GM18867 (cell line): ENCODE results near the gene TPRN.
A peak's percentile ranks its signal among the peaks of the same experiment; 100 is the strongest.

Experiments
- ATAC-seq: cut with Tn5 transposase; IDR thresholded peaks from one replicate; pipeline ENCODE4 v1.9.1; 2021; ENCODE audit warnings: mild to moderate bottlenecking, moderate library complexity; ENCODE audit not compliant: unreplicated experiment

TPRN gene

GRCh38 chr9:137236238-137236935, 35.8 kb upstream of the TPRN start:
- peak; percentile 18 for ATAC-seq

GRCh38 chr9:137235424-137236237, 35.1 kb upstream of the TPRN start:
- no peak for ATAC-seq

GRCh38 chr9:137234758-137235423, 34.4 kb upstream of the TPRN start:
- ATAC-seq, result no peak

GRCh38 chr9:137234055-137234697, 33.6 kb upstream of the TPRN start:
- ATAC-seq, result no peak

- no peak for ATAC-seq
Measured at GRCh38 chr9:137233143-137233980, 32.8 kb upstream of the TPRN start.

- no peak for ATAC-seq
Measured at GRCh38 chr9:137232510-137232909, 32.0 kb upstream of the TPRN start.

- ATAC-seq, result no peak
Measured at GRCh38 chr9:137232101-137232500, 31.6 kb upstream of the TPRN start.

- no peak for ATAC-seq
Measured at GRCh38 chr9:137231372-137232039, 31.0 kb upstream of the TPRN start.

GRCh38 chr9:137230705-137231371, 30.3 kb upstream of the TPRN start, which contains the start of gene SLC34A3:
SLC34A3 (plus strand) TSS chr9:137230901; CDS start chr9:137231703, 802 bp downstream.
- ATAC-seq, result no peak

GRCh38 chr9:137229903-137230704, 29.6 kb upstream of the TPRN start:
- ATAC-seq, result no peak

GRCh38 chr9:137228968-137229896, 28.7 kb upstream of the TPRN start:
- no peak for ATAC-seq

- ATAC-seq, result no peak
Measured at GRCh38 chr9:137228506-137228967, 28.0 kb upstream of the TPRN start.

- ATAC-seq, result no peak
Measured at GRCh38 chr9:137227853-137228505, 27.4 kb upstream of the TPRN start.

- no peak for ATAC-seq
Measured at GRCh38 chr9:137227054-137227852, 26.7 kb upstream of the TPRN start, which contains the start of gene RNF224. RNF224 (plus strand) TSS chr9:137227502; CDS start chr9:137228336, 834 bp downstream.

- no peak for ATAC-seq
Measured at GRCh38 chr9:137226338-137227053, 26.0 kb upstream of the TPRN start.
